Mucosa of descending colon (tissue), 3 donors: ENCODE data around the gene KIF3C. TPM values are rescaled to one million over a fixed set of nuclear protein-coding genes. Genes with fewer than 3 reads are reported as not detected.

ENCODE experiments used
- ATAC-seq: fragments of 200-7000 bp; cut with Tn5 transposase; one replicate; pipeline ENCODE4 v1.9.1; 2020; ENCODE audit warnings: mild to moderate bottlenecking, moderate library complexity
- DNase-seq, 3 donors: peaks; one replicate each; pipeline ENCODE4 v3.0.0-alpha.2; 2020
- H3K36me3 ChIP-seq: fragments of 200-600 bp; one replicate; pipeline ENCODE4 v1.8.0; 2021; ENCODE audit warnings: low read depth, mild to moderate bottlenecking
- H3K4me1 ChIP-seq: fragments of 200-600 bp; one replicate; pipeline ENCODE4 v1.8.0; 2021; ENCODE audit warnings: low read depth, mild to moderate bottlenecking
- H3K4me3 ChIP-seq: fragments of 200-600 bp; one replicate; pipeline ENCODE4 v1.8.0; 2021; ENCODE audit warnings: mild to moderate bottlenecking
- H3K9me3 ChIP-seq: fragments of 200-600 bp; one replicate; pipeline ENCODE4 v1.8.0; 2021; ENCODE audit warnings: mild to moderate bottlenecking
- CTCF ChIP-seq: fragments of 200-600 bp; IDR thresholded peaks from one replicate; pipeline ENCODE4 v1.8.0; 2022; ENCODE audit warnings: antibody characterized with exemption, mild to moderate bottlenecking
- intact Hi-C, 2 donors: fragments of 100-400 bp; cut with DNase I in 1 of 2; cut with micrococcal nuclease in 1 of 2; formaldehyde crosslinking; loops; one replicate each; pipeline versions ENCODE4 v1.11.0 to v1.11.1; 2022; cut with DNase I, micrococcal nuclease
- total RNA-seq, 3 donors: library from RNA; stranded (reverse); fragmentation: NEBNext Ultra II Directional in 2 of 3; extraction: Animal tissue kit (Norgen Biotek cat#: 25700) in 2 of 3; gene quantifications; one replicate each; pipeline versions ENCODE4 v1.2.1 to v1.2.4, GENCODE V29; 2021 to 2023
- donor health status: DM: no; HTN: no; CAD: no; lungs with moderate emphysema.
- donor health status: DM: no; HTN: no; CAD: no.
- donor health status: DM: no; HTN: yes; CAD: no.

The KIF3C gene
- total RNA-seq, 3 donors from 2014 or later = 1.7 to 14.9 (median 3.3) TPM

- Histone ChIP-seq H3K36me3 (no peaks in the 10 kb centered on the region), H3K4me1 (no peaks in the 10 kb centered on the region), H3K4me3 (no peak overlapping the region), H3K9me3 (no peaks in the 10 kb centered on the region)
- no peak for TF ChIP-seq CTCF
- ATAC-seq (no peak), DNase-seq (no peak)
- intact Hi-C loops = no loop called here
Measured at GRCh38 chr2:25948437-25948836, 33.9 kb downstream of the KIF3C start.

GRCh38 chr2:25941042-25941441 lies 41.3 kb downstream of the KIF3C start:
- no peaks in the 10 kb centered on the region for H3K9me3 ChIP-seq
- ATAC-seq (no peak), DNase-seq (no peak)
- H3K36me3 ChIP-seq = no peaks in the 10 kb centered on the region
- intact Hi-C loops = no loop called here
- TF ChIP-seq CTCF = no peak
- peaks cover 4% of the 10 kb centered on the region for H3K4me1 ChIP-seq
- H3K4me3 ChIP-seq = no peak overlapping the region

GRCh38 chr2:25939257-25939668 lies 43.0 kb downstream of the KIF3C start:
- peak; percentile 95 for ATAC-seq
- peak in 2 of 3 donors; percentile 41 to 56 for DNase-seq
- intact Hi-C loops = no loop called here
- Histone ChIP-seq H3K36me3 (no peaks in the 10 kb centered on the region), H3K4me3 (no peak overlapping the region), H3K9me3 (no peaks in the 10 kb centered on the region), H3K4me1 (peaks cover 4% of the 10 kb centered on the region)
- no peak for TF ChIP-seq CTCF

GRCh38 chr2:25938345-25938744 lies 44.0 kb downstream of the KIF3C start:
- no peak for ATAC-seq
- intact Hi-C loops = no loop called here

GRCh38 chr2:25936889-25937545 lies 45.3 kb downstream of the KIF3C start:
- Histone ChIP-seq H3K4me1 (peaks cover 4% of the 10 kb centered on the region), H3K36me3 (no peaks in the 10 kb centered on the region), H3K4me3 (no peak overlapping the region), H3K9me3 (no peaks in the 10 kb centered on the region)
- no peak for TF ChIP-seq CTCF
- no peak for ATAC-seq
- no peak for DNase-seq
- intact Hi-C loops = no loop called here

More at GRCh38 chr2:25938345-25938744, 44.0 kb downstream of the KIF3C start:
- DNase-seq = no peak
- Histone ChIP-seq H3K9me3 (no peaks in the 10 kb centered on the region), H3K4me3 (no peak overlapping the region), H3K36me3 (no peaks in the 10 kb centered on the region), H3K4me1 (peaks cover 4% of the 10 kb centered on the region)
- TF ChIP-seq CTCF = no peak

GRCh38 chr2:25933622-25934021 lies 48.7 kb downstream of the KIF3C start:
- ATAC-seq = no peak
- Histone ChIP-seq H3K4me3 (no peak overlapping the region), H3K36me3 (no peaks in the 10 kb centered on the region), H3K4me1 (peaks cover 3% of the 10 kb centered on the region), H3K9me3 (no peaks in the 10 kb centered on the region)
- no peak for DNase-seq
- TF ChIP-seq CTCF = no peak
- intact Hi-C loops = no loop called here
